GM23338 (cell line): ENCODE results near the gene GRID2. TPM values are rescaled to one million over a fixed set of nuclear protein-coding genes. Genes with fewer than 3 reads are reported as not detected.

Source experiments
- ATAC-seq: fragments of 200-7000 bp; cut with Tn5 transposase; 3 replicates; pipeline ENCODE4 v1.9.1; 2020
- DNase-seq: peaks from one replicate; pipeline ENCODE4 v3.0.0-alpha.2; 2015; ENCODE audit warnings: low spot score
- H2AFZ ChIP-seq: fragments of 200-600 bp; sonication (generic); 2 replicates; pipeline ENCODE4 v1.8.0; 2016; ENCODE audit warnings: antibody characterized with exemption, mild to moderate bottlenecking, moderate library complexity
- H3F3A ChIP-seq: fragments of 200-600 bp; sonication (generic); replicated peaks from 2 replicates; pipeline ENCODE4 v1.8.0; 2017; ENCODE audit warnings: antibody characterized with exemption, mixed run types, low read depth
- H3K27ac ChIP-seq: fragments of 200-600 bp; sonication (generic); 2 replicates; pipeline ENCODE4 v1.6.1; 2016; ENCODE audit warnings: low read depth
- H3K27me3 ChIP-seq: fragments of 200-600 bp; sonication (generic); 2 replicates; pipeline ENCODE4 v1.8.0; 2016; ENCODE audit warnings: mild to moderate bottlenecking, mixed run types, moderate library complexity; ENCODE audit not compliant: insufficient read depth
- H3K36me3 ChIP-seq: fragments of 200-600 bp; sonication (generic); 2 replicates; pipeline ENCODE4 v1.8.0; 2016; ENCODE audit warnings: mild to moderate bottlenecking; ENCODE audit not compliant: insufficient read depth
- H3K4me1 ChIP-seq: fragments of 200-600 bp; sonication (generic); 2 replicates; pipeline ENCODE4 v1.8.0; 2016; ENCODE audit warnings: mild to moderate bottlenecking, moderate library complexity; ENCODE audit not compliant: insufficient read depth
- H3K4me2 ChIP-seq: fragments of 200-600 bp; sonication (generic); 2 replicates; pipeline ENCODE4 v1.7.1; 2017; ENCODE audit warnings: mixed run types
- H3K4me3 ChIP-seq: fragments of 200-600 bp; sonication (generic); 2 replicates; pipeline ENCODE4 v1.6.1; 2016; ENCODE audit warnings: mixed run types
- H3K79me2 ChIP-seq: fragments of 200-600 bp; sonication (generic); replicated peaks from 2 replicates; pipeline ENCODE4 v1.8.0; 2017; ENCODE audit warnings: mild to moderate bottlenecking; ENCODE audit not compliant: insufficient read depth
- H3K9me2 ChIP-seq: fragments of 200-600 bp; sonication (generic); 2 replicates; pipeline ENCODE4 v1.8.0; 2017; ENCODE audit not compliant: insufficient read depth
- H4K20me1 ChIP-seq: fragments of 200-600 bp; sonication (generic); replicated peaks from 2 replicates; pipeline ENCODE4 v1.8.0; 2017; ENCODE audit warnings: mild to moderate bottlenecking; ENCODE audit not compliant: insufficient read depth
- H3K27ac Mint-ChIP-seq: 2 replicates; pipeline ENCODE4 v1.8.0; 2020; ENCODE audit warnings: inconsistent platforms, mild to moderate bottlenecking, moderate library complexity, mixed read lengths
- H3K27me3 Mint-ChIP-seq: 3 replicates; pipeline ENCODE4 v1.8.0; 2022; ENCODE audit warnings: low read depth, mild to moderate bottlenecking, moderate library complexity, mixed read lengths, inconsistent platforms; ENCODE audit not compliant: insufficient read depth, poor library complexity
- H3K36me3 Mint-ChIP-seq: 3 replicates; pipeline ENCODE4 v1.8.0; 2021; ENCODE audit warnings: low read depth, mild to moderate bottlenecking, inconsistent platforms, moderate library complexity, mixed read lengths
- H3K4me1 Mint-ChIP-seq: 3 replicates; pipeline ENCODE4 v1.8.0; 2020; ENCODE audit warnings: mild to moderate bottlenecking, inconsistent platforms, mixed read lengths
- H3K4me3 Mint-ChIP-seq: 3 replicates; pipeline ENCODE4 v1.8.0; 2021; ENCODE audit warnings: moderate library complexity, mild to moderate bottlenecking, inconsistent platforms, mixed read lengths
- H3K9me3 Mint-ChIP-seq: 3 replicates; pipeline ENCODE4 v1.8.0; 2020; ENCODE audit warnings: moderate library complexity, mild to moderate bottlenecking, inconsistent platforms, mixed read lengths
- CREB1 ChIP-seq: fragments of 250-450 bp; sonication (Bioruptor Pico); IDR thresholded peaks from 2 replicates; pipeline ENCODE4 v1.5.0; 2020; ENCODE audit warnings: low read depth, mild to moderate bottlenecking, moderate library complexity
- EZH2phosphoT487 ChIP-seq: fragments of 200-600 bp; sonication (generic); IDR thresholded peaks from one replicate; pipeline ENCODE4 v1.8.1; 2018; ENCODE audit warnings: antibody characterized with exemption; ENCODE audit not compliant: unreplicated experiment
- NANOG ChIP-seq: IDR thresholded peaks from 2 replicates; pipeline ENCODE4 v1.6.1; 2016; ENCODE audit warnings: antibody characterized with exemption, borderline replicate concordance
- POLR2AphosphoS5 ChIP-seq: IDR thresholded peaks from 2 replicates; pipeline ENCODE4 v1.6.1; 2016; ENCODE audit warnings: antibody characterized with exemption, low read depth
- REST ChIP-seq: IDR thresholded peaks from one replicate; pipeline ENCODE4 v1.6.1; 2018; ENCODE audit warnings: antibody characterized with exemption; ENCODE audit not compliant: unreplicated experiment
- STAT1 ChIP-seq: IDR thresholded peaks from one replicate; pipeline ENCODE4 v1.6.1; 2016; ENCODE audit warnings: antibody characterized with exemption; ENCODE audit not compliant: unreplicated experiment
- ZNF114 ChIP-seq: fragments of 250-450 bp; sonication (Bioruptor Pico); IDR thresholded peaks from 2 replicates; pipeline ENCODE4 v1.5.0; 2020; ENCODE audit warnings: mild to moderate bottlenecking, moderate library complexity
- ZNF331 ChIP-seq: fragments of 250-450 bp; sonication (Bioruptor Pico); IDR thresholded peaks from 2 replicates; pipeline ENCODE4 v1.5.0; 2020; ENCODE audit warnings: low read depth, mild to moderate bottlenecking, moderate library complexity
- ZNF462 ChIP-seq: fragments of 250-450 bp; sonication (Bioruptor Pico); IDR thresholded peaks from 2 replicates; pipeline ENCODE4 v1.5.0; 2020; ENCODE audit warnings: mild to moderate bottlenecking, moderate library complexity
- polyA plus RNA-seq: library from polyadenylated mRNA; unstranded; fragments of >200 nt; fragmentation: Nextera tagmentation; extraction: Ambion mirVana; gene quantifications from 2 replicates; pipeline ENCODE4 v1.2.1, GENCODE V29; 2016
- total RNA-seq: library from RNA; depleted of rRNA; stranded (reverse); fragments of >200 nt; shearing (Covaris generic); gene quantifications from 2 replicates; pipeline ENCODE4 v1.2.3, GENCODE V29; 2014
- TF ChIP-seq, protein P1 (sequence below): IDR thresholded peaks from 2 replicates; pipeline ENCODE4 v1.6.1; 2016; ENCODE audit warnings: antibody characterized with exemption

The GRID2 gene
- total and polyA plus RNA-seq, 2 experiments from 2014 or later = 19.9 to 65.4 TPM

GRCh38 chr4:93182722-93183121 is 879.0 kb downstream of the GRID2 start (continued):
- no peak for TF ChIP-seq REST

- Mint-ChIP-seq H3K4me1 (peaks cover 4% of the 10 kb centered on the region), H3K27ac (no peak overlapping the region), H3K9me3 (no peaks in the 10 kb centered on the region), H3K4me3 (no peak overlapping the region), H3K27me3 (no peaks in the 10 kb centered on the region), H3K36me3 (no peaks in the 10 kb centered on the region; the same call in 2 of the 3 replicates)
- Histone ChIP-seq H3K36me3 (no peaks in the 10 kb centered on the region), H3K27ac (no peak overlapping the region), H3K4me3 (no peak overlapping the region), H3K4me2 (no peak overlapping the region), H3K9me2 (no peaks in the 10 kb centered on the region), H3F3A (peaks cover 6% of the 10 kb centered on the region; the same call in 1 of the 2 replicates), H3K4me1 (no peaks in the 10 kb centered on the region), H2AFZ (no peak overlapping the region), H3K79me2 (no peaks in the 10 kb centered on the region), H3K27me3 (no peaks in the 10 kb centered on the region), H4K20me1 (0 out of 2 replicates have a peak, but pooled peaks cover 3% of the 10 kb centered on the region)
- no peak for ATAC-seq
- DNase-seq = no peak
- TF ChIP-seq EZH2phosphoT487 = no peak
These were observed 879.8 kb downstream of the GRID2 start for GRCh38 chr4:93183576-93183975.

GRCh38 chr4:93184053-93184452 is 880.3 kb downstream of the GRID2 start:
- H3K4me3 ChIP-seq = no peak overlapping the region
- no peak overlapping the region for H3K4me2 ChIP-seq
- no peak overlapping the region for H2AFZ ChIP-seq
- Mint-ChIP-seq H3K4me1 (peaks cover 4% of the 10 kb centered on the region), H3K27me3 (no peaks in the 10 kb centered on the region), H3K36me3 (no peaks in the 10 kb centered on the region; the same call in 2 of the 3 replicates), H3K9me3 (no peaks in the 10 kb centered on the region), H3K27ac (no peak overlapping the region), H3K4me3 (no peak overlapping the region)
- no peaks in the 10 kb centered on the region for H3K9me2 ChIP-seq
- 0 out of 2 replicates have a peak, but pooled peaks cover 3% of the 10 kb centered on the region for H4K20me1 ChIP-seq
- peaks cover 6% of the 10 kb centered on the region; the same call in 1 of the 2 replicates for H3F3A ChIP-seq
- no peak overlapping the region for H3K27ac ChIP-seq
- no peaks in the 10 kb centered on the region for H3K4me1 ChIP-seq
- no peaks in the 10 kb centered on the region for H3K27me3 ChIP-seq
- H3K79me2 ChIP-seq = no peaks in the 10 kb centered on the region
- DNase-seq (no peak), ATAC-seq (no peak)
- no peaks in the 10 kb centered on the region for H3K36me3 ChIP-seq
- TF ChIP-seq STAT1 (no peak), ZNF331 (CRISPR knock-in tag) (no peak), ZNF462 (CRISPR knock-in tag) (no peak), POLR2AphosphoS5 (no peak), ZNF114 (no peak), EZH2phosphoT487 (no peak), CREB1 (no peak), NANOG (no peak)
- TF ChIP-seq, protein P1, sequence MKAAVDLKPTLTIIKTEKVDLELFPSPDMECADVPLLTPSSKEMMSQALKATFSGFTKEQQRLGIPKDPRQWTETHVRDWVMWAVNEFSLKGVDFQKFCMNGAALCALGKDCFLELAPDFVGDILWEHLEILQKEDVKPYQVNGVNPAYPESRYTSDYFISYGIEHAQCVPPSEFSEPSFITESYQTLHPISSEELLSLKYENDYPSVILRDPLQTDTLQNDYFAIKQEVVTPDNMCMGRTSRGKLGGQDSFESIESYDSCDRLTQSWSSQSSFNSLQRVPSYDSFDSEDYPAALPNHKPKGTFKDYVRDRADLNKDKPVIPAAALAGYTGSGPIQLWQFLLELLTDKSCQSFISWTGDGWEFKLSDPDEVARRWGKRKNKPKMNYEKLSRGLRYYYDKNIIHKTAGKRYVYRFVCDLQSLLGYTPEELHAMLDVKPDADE = no peak
